CD4-positive, CD25-positive, alpha-beta regulatory T cell (primary cell): Measurements from ENCODE around the gene GTPBP2. TPM values are rescaled to one million over a fixed set of nuclear protein-coding genes. Genes with fewer than 3 reads are reported as not detected.
A peak's percentile ranks its signal among the peaks of the same experiment; 100 is the strongest.

Experiments
- ATAC-seq, 2 donors: fragments of 150-1000 bp; cut with Tn5 transposase; one replicate each; pipeline ENCODE4 v1.10.0; 2021; ENCODE audit warnings: low read depth in 2 of 2, moderate number of reproducible peaks in 2 of 2, moderate library complexity in 1 of 2
- DNase-seq, 3 donors: peaks; one replicate each; pipeline versions ENCODE4 v3.0.0 to v3.0.0-alpha.2; 2012 to 2022; ENCODE audit warnings: mixed read lengths in 1 of 3
- H3K27ac ChIP-seq: one replicate; pipeline ENCODE4 v1.7.0; 2013; ENCODE audit warnings: mild to moderate bottlenecking, low read length; ENCODE audit not compliant: insufficient read depth, poor library complexity, severe bottlenecking
- H3K27me3 ChIP-seq: one replicate; pipeline ENCODE4 v1.7.0; 2013; ENCODE audit warnings: low read length; ENCODE audit not compliant: control insufficient read depth, insufficient read depth
- H3K36me3 ChIP-seq: one replicate; pipeline ENCODE4 v1.7.0; 2013; ENCODE audit warnings: mild to moderate bottlenecking, low read length, moderate library complexity; ENCODE audit not compliant: control insufficient read depth, insufficient read depth
- H3K4me1 ChIP-seq: 2 replicates; pipeline ENCODE4 v1.7.0; 2013; ENCODE audit warnings: mild to moderate bottlenecking, low read length; ENCODE audit not compliant: insufficient read depth, control insufficient read depth, poor library complexity, severe bottlenecking
- H3K4me3 ChIP-seq: one replicate; pipeline ENCODE4 v1.7.0; 2013; ENCODE audit warnings: low read depth, mild to moderate bottlenecking, low read length, moderate library complexity
- H3K9me3 ChIP-seq, 2 experiments: 1 replicate in 1 of 2; 2 replicates in 1 of 2; pipeline ENCODE4 v1.7.0; 2013; ENCODE audit warnings: low read length in 2 of 2, mild to moderate bottlenecking in 1 of 2, moderate library complexity in 1 of 2; ENCODE audit not compliant: control insufficient read depth in 2 of 2
- H3K27ac Mint-ChIP-seq, 3 donors: one replicate each; pipeline ENCODE4 v1.8.0; 2020 to 2022; ENCODE audit warnings: mild to moderate bottlenecking in 3 of 3, mixed read lengths in 3 of 3, moderate library complexity in 2 of 3
- H3K27me3 Mint-ChIP-seq: one replicate; pipeline ENCODE4 v1.8.0; 2022; ENCODE audit warnings: mild to moderate bottlenecking, mixed read lengths
- H3K36me3 Mint-ChIP-seq: one replicate; pipeline ENCODE4 v1.8.0; 2020; ENCODE audit warnings: mixed read lengths
- H3K4me1 Mint-ChIP-seq, 4 donors: one replicate each; pipeline ENCODE4 v1.8.0; 2020 to 2022; ENCODE audit warnings: mixed read lengths in 4 of 4, mild to moderate bottlenecking in 1 of 4
- H3K4me3 Mint-ChIP-seq, 4 donors: one replicate each; pipeline ENCODE4 v1.8.0; 2020 to 2022; ENCODE audit warnings: mild to moderate bottlenecking in 4 of 4, mixed read lengths in 4 of 4, moderate library complexity in 3 of 4
- H3K9me3 Mint-ChIP-seq, 7 donors: one replicate each; pipeline ENCODE4 v1.8.0; 2020 to 2022; ENCODE audit warnings: mixed read lengths in 7 of 7, mild to moderate bottlenecking in 3 of 7, moderate library complexity in 2 of 7
- polyA plus RNA-seq, 4 donors: library from polyadenylated mRNA; unstranded; fragments of 300-500 nt; fragmentation: Illumina TruSeq; gene quantifications; one replicate each; pipeline ENCODE4 v1.2.3, GENCODE V29; 2021
- total RNA-seq: library from RNA; stranded (reverse); gene quantifications from one replicate; pipeline ENCODE4 v1.2.3, GENCODE V29; 2022

Gene GTPBP2
- total and polyA plus RNA-seq, 5 donors from 2014 or later, result 1.5 to 49.9 (median 3.1) TPM

- H3K4me3 ChIP-seq, result no peak overlapping the region
- H3K36me3 ChIP-seq, result no peaks in the 10 kb centered on the region
- H3K27ac ChIP-seq, result no peak overlapping the region
- no peak for DNase-seq
- H3K27me3 ChIP-seq, result no peaks in the 10 kb centered on the region
- H3K9me3 ChIP-seq, result no peaks in the 10 kb centered on the region
- H3K9me3 Mint-ChIP-seq, result no peaks in the 10 kb centered on the region
- H3K4me3 Mint-ChIP-seq, result no peak overlapping the region
- peaks cover 4% of the 10 kb centered on the region for H3K36me3 Mint-ChIP-seq
- H3K27ac Mint-ChIP-seq, result peak overlapping the region in 1 of 3 donors; percentile 68
- H3K4me1 ChIP-seq, result peaks cover 11% of the 10 kb centered on the region
- no peak for ATAC-seq
- H3K4me1 Mint-ChIP-seq, result peaks cover 6 to 17% (median 11%) of the 10 kb centered on the region in 4 donors
- H3K27me3 Mint-ChIP-seq, result no peaks in the 10 kb centered on the region
Measured at GRCh38 chr6:43648248-43648647, 19.2 kb upstream of the GTPBP2 start.

- H3K9me3 Mint-ChIP-seq, result no peaks in the 10 kb centered on the region
- no peak overlapping the region for H3K4me3 ChIP-seq
- H3K36me3 Mint-ChIP-seq, result peaks cover 6% of the 10 kb centered on the region
- ATAC-seq (no peak), DNase-seq (no peak)
- peaks cover 10 to 19% (median 14%) of the 10 kb centered on the region in 4 donors for H3K4me1 Mint-ChIP-seq
- no peaks in the 10 kb centered on the region for H3K27me3 ChIP-seq
- H3K27ac Mint-ChIP-seq, result peak overlapping the region in 1 of 3 donors; percentile 55
- peaks cover 11% of the 10 kb centered on the region for H3K4me1 ChIP-seq
- no peaks in the 10 kb centered on the region for H3K27me3 Mint-ChIP-seq
- peaks cover under 1% of the 10 kb centered on the region for H3K36me3 ChIP-seq
- no peak overlapping the region for H3K4me3 Mint-ChIP-seq
- no peak overlapping the region for H3K27ac ChIP-seq
- H3K9me3 ChIP-seq, result no peaks in the 10 kb centered on the region
Measured at GRCh38 chr6:43647613-43648012, 18.5 kb upstream of the GTPBP2 start.

- Histone ChIP-seq H3K27me3 (no peaks in the 10 kb centered on the region), H3K4me3 (peak overlapping the region; percentile 51), H3K27ac (peak overlapping the region; percentile 23), H3K4me1 (peaks cover 11% of the 10 kb centered on the region), H3K9me3 (no peaks in the 10 kb centered on the region), H3K36me3 (peaks cover 18% of the 10 kb centered on the region)
- peak overlapping the region in 1 of 3 donors; percentile 76 for H3K27ac Mint-ChIP-seq
- peaks cover 13% of the 10 kb centered on the region for H3K36me3 Mint-ChIP-seq
- DNase-seq (no peak), ATAC-seq (no peak)
- peak overlapping the region; percentile 80 to 96 (median 84) for H3K4me3 Mint-ChIP-seq
- H3K9me3 Mint-ChIP-seq, result no peaks in the 10 kb centered on the region
- H3K27me3 Mint-ChIP-seq, result no peaks in the 10 kb centered on the region
- peaks cover 10 to 25% (median 19%) of the 10 kb centered on the region in 4 donors for H3K4me1 Mint-ChIP-seq
Measured at GRCh38 chr6:43645613-43645964, 16.5 kb upstream of the GTPBP2 start.

GRCh38 chr6:43644940-43645612 lies 16.0 kb upstream of the GTPBP2 start, which contains the start of gene RSPH9:
Gene RSPH9, plus strand, starts transcription at chr6:43645036. Its CDS starts 63 bp downstream, at chr6:43645099.
- H3K27me3 Mint-ChIP-seq, result no peaks in the 10 kb centered on the region
- peak within 1 kb of the TSS; percentile 80 to 96 (median 84) for H3K4me3 Mint-ChIP-seq
- H3K27me3 ChIP-seq, result no peaks in the 10 kb centered on the region
- peak within 1 kb of the TSS; percentile 51 for H3K4me3 ChIP-seq
- peak within 1 kb of the TSS in 2 of 3 donors; percentile 48 to 76 for H3K27ac Mint-ChIP-seq
- H3K4me1 Mint-ChIP-seq, result peaks cover 10 to 30% (median 21%) of the 10 kb centered on the region in 4 donors
- H3K36me3 Mint-ChIP-seq, result peaks cover 18% of the 10 kb centered on the region
- H3K9me3 ChIP-seq, result no peaks in the 10 kb centered on the region
- ATAC-seq (peak; percentile 75 to 80), DNase-seq (peak; percentile 45 to 71 (median 61))
- H3K36me3 ChIP-seq, result peaks cover 23% of the 10 kb centered on the region
- H3K27ac ChIP-seq, result peak within 1 kb of the TSS; percentile 23
- H3K9me3 Mint-ChIP-seq, result no peaks in the 10 kb centered on the region
- H3K4me1 ChIP-seq, result peaks cover 11% of the 10 kb centered on the region

GRCh38 chr6:43639984-43640800 lies 11.1 kb upstream of the GTPBP2 start:
- Histone ChIP-seq H3K36me3 (peaks cover 36% of the 10 kb centered on the region), H3K4me3 (no peak overlapping the region), H3K27ac (no peak overlapping the region), H3K9me3 (no peaks in the 10 kb centered on the region), H3K27me3 (no peaks in the 10 kb centered on the region), H3K4me1 (peaks cover 47% of the 10 kb centered on the region)
- Mint-ChIP-seq H3K4me1 (peaks cover 17 to 72% (median 41%) of the 10 kb centered on the region in 4 donors), H3K36me3 (peaks cover 26% of the 10 kb centered on the region), H3K27me3 (no peaks in the 10 kb centered on the region), H3K9me3 (no peaks in the 10 kb centered on the region), H3K27ac (peak overlapping the region in 1 of 3 donors; percentile 26), H3K4me3 (peak overlapping the region in 3 of 4 donors; percentile 22 to 81 (median 35))
- DNase-seq, result no peak
- ATAC-seq, result no peak

GRCh38 chr6:43636308-43636659 lies 7.2 kb upstream of the GTPBP2 start:
- ATAC-seq (peak; percentile 13 to 19), DNase-seq (peak in 2 of 3 donors; percentile 14 to 61)
- H3K27ac ChIP-seq, result peak overlapping the region; percentile 78
- H3K36me3 ChIP-seq, result peaks cover 23% of the 10 kb centered on the region
- peak overlapping the region; percentile 92 for H3K4me3 ChIP-seq
- H3K27me3 ChIP-seq, result no peaks in the 10 kb centered on the region
- peaks cover 47% of the 10 kb centered on the region for H3K4me1 ChIP-seq
- Mint-ChIP-seq H3K9me3 (no peaks in the 10 kb centered on the region), H3K27me3 (no peaks in the 10 kb centered on the region), H3K4me3 (peak overlapping the region; percentile 98 to 100 (median 98)), H3K4me1 (peaks cover 18 to 63% (median 37%) of the 10 kb centered on the region in 4 donors), H3K27ac (peak overlapping the region; percentile 93 to 98 (median 97)), H3K36me3 (peaks cover 15% of the 10 kb centered on the region)
- H3K9me3 ChIP-seq, result no peaks in the 10 kb centered on the region

GRCh38 chr6:43635387-43636307 lies 6.6 kb upstream of the GTPBP2 start, which contains the start of gene MAD2L1BP:
Gene MAD2L1BP, plus strand, starts transcription at chr6:43635840. Its CDS starts 36 bp downstream, at chr6:43635876.
- Mint-ChIP-seq H3K4me3 (peak within 1 kb of the TSS; percentile 98 to 100 (median 98)), H3K36me3 (peaks cover 14% of the 10 kb centered on the region)
- peaks cover 18% of the 10 kb centered on the region for H3K36me3 ChIP-seq

More at GRCh38 chr6:43635387-43636307, 6.6 kb upstream of the GTPBP2 start, which contains the start of gene MAD2L1BP:
- peaks cover 18 to 66% (median 36%) of the 10 kb centered on the region in 4 donors for H3K4me1 Mint-ChIP-seq
- Histone ChIP-seq H3K4me1 (peaks cover 47% of the 10 kb centered on the region), H3K27ac (peak within 1 kb of the TSS; percentile 78), H3K27me3 (no peaks in the 10 kb centered on the region), H3K9me3 (no peaks in the 10 kb centered on the region), H3K4me3 (peak within 1 kb of the TSS; percentile 92)
- ATAC-seq (peak; percentile 87 to 88), DNase-seq (peak; percentile 78 to 91 (median 89))
- H3K27me3 Mint-ChIP-seq, result no peaks in the 10 kb centered on the region
- H3K27ac Mint-ChIP-seq, result peak within 1 kb of the TSS; percentile 93 to 98 (median 97)
- no peaks in the 10 kb centered on the region for H3K9me3 Mint-ChIP-seq
